HG02981 (cell line): ENCODE results near the gene POF1B.

Experiments used
- ATAC-seq: cut with Tn5 transposase; IDR thresholded peaks from one replicate; pipeline ENCODE4 v1.9.1; 2021; ENCODE audit warnings: mild to moderate bottlenecking, moderate library complexity; ENCODE audit not compliant: unreplicated experiment

The POF1B gene

GRCh38 chrX:85243761-85244449 is 135.6 kb downstream of the POF1B start, which contains the start of the genes SATL1 and ZNF711:
SATL1 (minus strand) TSS chrX:85243779; CDS start chrX:85108968, 134,811 bp downstream.
ZNF711 (plus strand) TSS chrX:85243991; CDS start chrX:85247573, 3,582 bp downstream.
- peak; percentile 39 for ATAC-seq

DNA sequence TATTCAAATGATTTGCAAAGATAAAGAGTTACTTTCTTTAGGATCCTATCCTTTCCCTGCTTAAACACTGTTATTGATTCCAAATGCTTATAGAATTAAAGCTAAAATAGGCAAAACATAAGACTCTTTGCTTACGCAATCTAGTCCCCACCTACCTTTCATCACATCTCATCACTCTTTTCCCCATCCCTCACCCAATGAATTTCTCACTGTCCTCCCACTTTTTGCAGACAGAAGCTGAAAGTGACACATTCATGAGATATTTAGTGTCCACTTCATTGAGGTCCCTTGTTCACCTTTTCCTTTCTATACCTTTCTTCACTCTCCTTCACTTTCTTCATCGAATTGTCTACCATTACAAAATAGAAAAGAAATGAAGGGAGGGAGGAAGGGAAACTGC is 136.3 kb downstream of the POF1B start:
- no peak for ATAC-seq
